GM18873 (cell line): ENCODE measurements around the gene PTBP1.
"Not testable (repeated sequence)": the region's sequence is repeated elsewhere in the genome, so short reads cannot be mapped to it uniquely, and the experiment has no call there.

Source experiments
- ATAC-seq: cut with Tn5 transposase; IDR thresholded peaks from one replicate; pipeline ENCODE4 v1.9.1; 2021; ENCODE audit warnings: mild to moderate bottlenecking, moderate library complexity, moderate number of reproducible peaks; ENCODE audit not compliant: unreplicated experiment, low FRiP score

PTBP1 gene

GRCh38 chr19:824885-825284, 27.6 kb downstream of the PTBP1 start:
- no peak for ATAC-seq

GRCh38 chr19:825897-826644, 28.8 kb downstream of the PTBP1 start:
- no peak for ATAC-seq

GRCh38 chr19:827314-827709, 30.1 kb downstream of the PTBP1 start:
- ATAC-seq: no peak

- ATAC-seq: no peak
These were observed 30.6 kb downstream of the PTBP1 start, which contains the start of gene AZU1 for GRCh38 chr19:827710-828321. TSS of gene AZU1 (plus strand) at chr19:827837. CDS start at chr19:827847, 10 bp downstream.

GRCh38 chr19:829129-829758, 32.0 kb downstream of the PTBP1 start:
- ATAC-seq: no peak

- ATAC-seq: no peak
These were observed 34.4 kb downstream of the PTBP1 start for GRCh38 chr19:831407-832369.

GRCh38 chr19:834216-834615, 37.0 kb downstream of the PTBP1 start:
- no peak for ATAC-seq

- ATAC-seq: no peak
These were observed 38.1 kb downstream of the PTBP1 start for GRCh38 chr19:835210-835810.

- ATAC-seq: no peak
These were observed 43.4 kb downstream of the PTBP1 start, which contains the start of gene PRTN3 for GRCh38 chr19:840519-841206. TSS of gene PRTN3 (plus strand) at chr19:840999. CDS start at chr19:841009, 10 bp downstream.

- not testable (repeated sequence) for ATAC-seq
These were observed 45.5 kb downstream of the PTBP1 start for GRCh38 chr19:842802-843179.

- ATAC-seq: no peak
These were observed 46.1 kb downstream of the PTBP1 start for GRCh38 chr19:843180-843835.

GRCh38 chr19:843836-844545, 46.7 kb downstream of the PTBP1 start:
- ATAC-seq: no peak

GRCh38 chr19:844546-844971, 47.3 kb downstream of the PTBP1 start:
- no peak for ATAC-seq

- ATAC-seq: no peak
These were observed 48.7 kb downstream of the PTBP1 start for GRCh38 chr19:845707-846521.

- ATAC-seq: no peak
These were observed 51.2 kb downstream of the PTBP1 start for GRCh38 chr19:848386-848921.

GRCh38 chr19:849195-849594, 51.9 kb downstream of the PTBP1 start:
- ATAC-seq: not testable (repeated sequence)
